GM19351 (cell line): ENCODE measurements around the gene WDR73.
"Not testable (repeated sequence)": the region's sequence is repeated elsewhere in the genome, so short reads cannot be mapped to it uniquely, and the experiment has no call there.

Experiments
- ATAC-seq: cut with Tn5 transposase; IDR thresholded peaks from one replicate; pipeline ENCODE4 v1.9.1; 2021; ENCODE audit warnings: mild to moderate bottlenecking, moderate library complexity; ENCODE audit not compliant: unreplicated experiment

The WDR73 gene

DNA sequence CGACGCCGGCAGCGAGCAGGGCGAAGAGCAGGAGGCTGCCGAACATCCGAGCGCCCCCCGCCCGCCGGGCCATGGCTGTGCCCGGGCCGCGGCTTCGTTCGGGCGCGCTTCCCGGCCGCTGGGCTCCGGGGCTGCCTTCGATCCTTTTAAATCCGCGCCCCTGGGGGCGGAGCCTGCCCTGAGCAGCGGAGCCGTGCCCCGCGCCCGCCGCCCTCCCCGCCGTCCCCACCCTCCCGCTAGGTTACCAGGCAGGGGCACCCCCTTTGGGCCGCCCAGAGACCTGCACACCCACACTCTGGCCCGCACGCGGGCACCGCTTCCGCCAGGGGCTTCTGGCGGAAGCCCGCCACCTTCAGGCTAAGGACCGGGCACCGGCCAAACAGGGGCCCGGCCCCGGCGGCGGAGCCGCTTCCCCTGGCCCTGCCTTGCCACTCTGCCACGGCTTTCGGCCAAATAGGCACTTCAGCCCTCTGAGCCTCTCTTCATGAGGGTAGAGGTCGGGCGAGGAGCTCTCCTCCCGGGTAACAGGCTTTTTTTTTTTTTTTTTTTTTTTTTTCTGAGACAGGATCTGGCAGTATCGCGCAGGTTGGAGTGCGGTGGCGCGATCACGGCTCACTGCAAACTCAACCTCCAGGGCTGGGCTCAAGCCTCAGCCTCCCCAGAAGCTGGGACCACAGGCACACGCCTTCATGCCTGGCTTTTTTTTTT is 4.2 kb upstream of the WDR73 start, which contains the start of gene NMB:
NMB (minus strand) TSS at position 120 of the 708 bp plus-strand sequence; CDS start at position 73, 47 bp downstream.
- peak; percentile 55 for ATAC-seq

DNA sequence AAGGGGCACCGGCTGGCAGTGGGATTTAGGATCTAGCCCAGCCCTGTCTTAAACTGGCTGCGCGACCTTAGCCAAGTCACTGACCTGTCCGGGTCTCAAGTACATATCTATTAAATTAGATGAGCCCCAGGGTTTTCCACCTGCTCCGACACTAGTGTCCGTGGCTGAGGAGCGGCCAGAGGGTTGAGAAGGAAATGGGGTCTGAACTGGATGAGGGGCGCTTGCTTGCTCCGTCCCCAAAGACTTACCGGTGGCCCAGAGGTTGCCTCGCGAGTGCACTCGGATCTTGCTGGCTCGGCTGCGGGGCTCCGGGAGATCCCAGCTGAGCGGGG is 3.6 kb upstream of the WDR73 start:
- peak; percentile 2 for ATAC-seq

DNA sequence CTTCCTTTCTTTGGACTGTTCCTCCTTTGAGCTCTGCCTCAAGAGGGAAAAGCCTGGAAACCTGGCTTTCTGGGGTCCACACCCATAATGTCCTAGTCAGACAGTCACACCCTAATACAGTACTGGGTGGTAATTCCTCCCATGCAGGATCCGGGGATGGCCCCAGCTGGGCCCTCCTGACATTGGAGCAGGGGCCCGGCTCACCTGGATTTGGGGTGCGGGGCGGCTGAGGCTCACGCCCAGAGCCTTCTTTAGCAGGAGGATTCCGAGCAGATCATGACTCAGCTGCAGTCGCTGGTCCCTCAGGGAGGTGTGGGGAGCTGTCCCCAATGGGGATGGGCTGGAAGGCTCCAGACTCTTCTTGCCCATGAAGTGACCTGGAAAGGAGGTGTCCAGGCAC is 2.9 kb upstream of the WDR73 start:
- no peak for ATAC-seq

DNA sequence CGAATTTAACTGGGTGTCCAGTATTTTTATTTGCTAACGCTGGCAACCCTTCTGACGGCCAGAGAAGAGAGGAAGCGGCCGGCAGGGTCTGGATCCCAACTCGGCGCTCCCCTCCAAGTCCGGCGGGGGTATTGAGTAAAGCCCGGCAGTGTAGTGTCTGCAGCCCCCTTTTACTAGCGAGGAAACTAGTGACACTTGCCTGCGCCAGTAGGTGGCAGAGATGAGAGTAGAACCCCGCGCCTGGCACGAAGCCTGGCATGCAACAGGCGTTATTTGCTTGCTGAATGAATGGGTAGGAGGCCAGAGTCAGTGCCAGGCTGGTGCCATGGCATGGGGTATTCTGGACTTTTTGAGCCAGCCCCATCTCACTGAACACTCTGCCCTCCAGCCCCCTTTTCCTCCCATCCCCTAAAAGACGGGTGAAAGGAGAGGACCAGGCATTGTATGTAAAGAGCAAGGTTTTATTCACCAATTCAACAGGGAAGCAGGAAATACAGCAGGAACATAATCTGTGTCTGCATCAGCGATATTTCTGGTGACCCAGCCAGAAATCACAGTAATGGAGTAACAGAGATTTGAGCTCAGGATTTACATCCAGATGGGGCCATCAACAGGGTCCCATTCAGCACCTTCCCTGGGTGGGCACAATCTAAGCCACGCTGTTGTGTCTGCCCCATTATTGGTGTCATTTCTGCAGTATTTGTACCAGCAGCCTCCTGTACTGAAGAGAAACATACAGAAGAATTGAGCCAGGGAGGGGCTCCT is 788 bp upstream of the WDR73 start:
- ATAC-seq, result peak; percentile 34

DNA sequence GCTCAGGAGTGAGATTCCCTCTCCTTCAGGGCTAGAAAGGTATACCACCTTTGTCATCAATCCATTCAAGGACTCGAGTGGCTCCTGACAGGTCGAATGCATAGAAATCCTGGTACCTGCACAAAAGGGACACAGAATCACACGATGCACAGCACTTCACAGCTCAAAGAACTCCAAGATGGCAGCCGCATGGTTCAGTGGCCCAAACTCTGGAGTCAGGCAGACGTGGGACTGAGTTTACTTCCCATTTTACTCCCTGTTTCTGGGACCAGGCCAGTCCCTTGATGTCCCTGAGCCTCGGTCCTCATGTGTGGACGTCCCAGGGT is 536 bp downstream of the WDR73 start:
- no peak for ATAC-seq

DNA sequence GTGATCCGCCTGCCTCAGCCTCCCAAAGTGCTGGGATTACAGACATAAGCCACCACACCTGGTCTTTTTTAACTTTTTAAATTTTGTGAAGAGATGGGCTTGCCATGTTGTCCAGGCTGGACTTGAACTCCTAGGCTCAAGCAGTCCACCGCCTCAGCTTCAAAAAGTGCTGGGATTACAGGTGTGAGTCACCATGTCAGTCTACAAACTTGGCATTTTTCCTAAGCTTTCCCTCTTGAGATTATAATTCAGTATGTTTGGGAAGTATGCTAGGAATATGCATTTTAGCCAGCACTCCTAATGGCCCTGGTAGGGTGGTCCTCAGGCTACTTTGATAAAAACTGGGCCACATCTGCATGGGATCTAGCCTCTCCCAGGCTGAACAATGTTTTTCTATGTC is 4.4 kb downstream of the WDR73 start:
- ATAC-seq, result no peak

DNA sequence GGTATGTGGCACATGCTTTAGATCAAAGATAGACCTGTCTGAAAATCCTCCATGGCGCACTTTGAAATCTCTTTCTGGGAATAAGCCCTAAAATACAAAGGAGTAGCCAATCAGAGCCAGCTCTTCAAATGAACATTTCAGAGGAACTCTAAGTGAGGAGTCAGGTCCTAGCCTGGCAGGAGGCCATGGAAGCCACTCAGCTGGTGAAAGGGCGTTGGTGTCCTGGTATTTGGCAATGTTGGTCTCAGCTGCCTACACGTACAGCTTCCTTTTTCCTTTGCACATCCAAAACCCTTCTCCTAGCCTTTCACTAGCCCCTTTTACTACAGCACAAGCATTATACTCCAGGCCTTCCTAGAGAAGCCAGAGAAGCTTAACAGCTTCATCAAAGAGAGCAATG is 5.5 kb downstream of the WDR73 start:
- no peak for ATAC-seq

DNA sequence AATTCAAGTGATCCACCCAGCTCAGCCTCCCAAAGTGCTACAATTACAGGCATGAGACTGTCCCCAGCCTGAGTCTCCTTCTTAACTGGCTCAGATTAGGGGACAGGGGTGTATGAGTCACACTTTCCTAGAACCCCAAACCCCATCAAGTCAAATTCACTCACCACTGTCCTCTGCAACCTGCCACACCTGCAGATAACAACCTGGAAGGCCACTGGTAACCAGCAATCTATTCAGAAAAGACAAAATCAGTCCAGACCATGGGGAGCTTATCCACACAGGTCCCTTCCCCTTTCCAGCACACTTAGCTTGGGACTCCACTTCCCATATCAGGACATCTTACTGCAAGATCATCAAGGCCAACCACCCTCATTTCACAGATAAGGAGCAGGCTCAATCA is 6.4 kb downstream of the WDR73 start:
- ATAC-seq, result no peak

DNA sequence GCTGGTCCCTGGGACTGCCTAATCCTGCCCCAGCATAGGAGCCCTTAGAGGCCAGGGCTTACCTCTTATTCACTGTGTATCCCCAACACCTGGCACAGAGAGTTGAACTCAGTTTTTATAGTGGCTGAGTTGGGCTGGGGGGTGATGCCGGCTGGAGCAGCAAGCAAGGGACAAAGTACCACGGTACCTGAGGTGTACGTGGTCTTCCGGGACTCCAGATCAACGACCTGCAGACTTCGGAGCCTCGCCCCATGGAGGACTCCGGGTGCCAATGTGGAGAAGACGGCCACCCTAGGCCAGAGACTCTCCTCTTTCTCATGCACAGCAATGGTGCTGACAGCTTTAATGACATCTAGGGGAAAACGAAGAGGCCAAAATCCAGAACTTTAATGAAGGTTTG is 8.1 kb downstream of the WDR73 start:
- no peak for ATAC-seq

DNA sequence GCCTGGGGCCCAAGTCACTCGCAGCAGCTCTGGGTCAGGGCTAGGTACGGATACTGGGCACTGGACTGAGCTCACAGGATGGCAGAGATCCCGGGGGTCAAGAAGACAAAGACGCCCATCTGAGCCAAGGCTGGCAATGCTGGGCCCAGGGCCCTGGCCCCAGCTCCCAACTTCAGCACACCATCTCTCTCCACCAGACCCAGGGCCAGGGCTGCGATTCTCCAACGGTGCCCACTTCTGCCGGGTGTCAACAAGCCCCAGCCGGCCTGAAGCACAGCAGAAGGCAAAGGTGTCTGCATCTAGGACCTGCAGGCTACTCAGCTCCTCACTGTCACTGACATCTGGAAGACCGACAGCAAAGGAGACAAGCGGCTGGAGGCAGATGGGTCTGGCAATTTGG is 8.6 kb downstream of the WDR73 start:
- ATAC-seq, result no peak

DNA sequence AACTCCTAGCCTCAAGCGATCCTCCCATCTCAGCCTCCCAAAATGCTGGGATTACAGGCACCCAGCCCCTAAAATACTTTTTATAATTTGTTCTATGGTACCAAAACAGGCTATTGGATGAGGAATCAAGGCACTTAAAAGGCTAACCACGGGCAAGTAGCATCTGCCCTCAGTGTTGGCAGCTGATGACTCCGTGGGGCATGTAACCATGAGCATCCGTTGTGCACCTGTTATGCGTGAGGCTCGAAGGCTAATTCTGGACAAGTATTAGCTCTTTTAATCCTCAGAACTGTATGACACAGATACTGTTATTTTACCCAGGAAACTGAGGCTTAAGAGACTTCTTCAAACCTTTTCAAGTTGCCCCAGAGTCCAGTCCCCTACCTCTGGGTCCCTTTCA is 10.2 kb downstream of the WDR73 start:
- ATAC-seq, result no peak

DNA sequence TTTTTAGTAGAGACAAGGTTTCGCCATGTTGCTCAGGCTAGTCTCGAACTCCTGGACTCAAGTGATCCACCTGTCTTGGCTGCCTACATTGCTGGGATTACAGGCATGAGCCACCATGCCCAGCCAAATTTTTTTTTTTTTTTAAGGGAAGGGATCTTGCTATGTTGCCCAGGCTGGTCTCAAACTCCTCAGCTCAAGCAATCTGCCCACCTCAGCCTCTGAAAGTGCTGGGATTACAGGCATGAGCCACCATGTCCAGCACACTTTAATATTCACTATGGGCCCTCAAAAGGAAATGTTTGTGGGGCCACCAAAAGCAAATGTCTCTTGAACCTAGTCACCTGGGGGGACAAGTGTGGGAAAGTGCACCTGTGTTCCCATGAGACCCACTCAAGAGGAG is 11.4 kb downstream of the WDR73 start:
- not testable (repeated sequence) for ATAC-seq

DNA sequence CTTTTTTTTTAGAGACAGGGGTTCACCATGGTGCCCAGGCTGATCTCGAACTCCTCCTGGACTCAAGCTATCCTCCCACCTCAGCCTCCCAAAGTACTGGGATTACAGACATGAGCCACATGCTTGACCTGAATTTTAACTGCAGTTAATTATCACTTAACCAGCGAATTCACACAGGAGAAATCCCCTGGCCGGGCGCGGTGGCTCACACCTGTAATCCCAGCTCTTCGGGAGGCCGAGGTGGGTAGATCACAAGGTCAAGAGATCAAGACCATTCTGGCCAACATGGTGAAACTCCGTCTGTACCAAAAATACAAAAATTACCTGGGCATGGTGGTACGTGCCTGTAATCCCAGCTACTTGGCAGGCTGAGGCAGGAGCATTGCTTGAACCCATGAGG is 12.2 kb downstream of the WDR73 start:
- ATAC-seq, result not testable (repeated sequence)

DNA sequence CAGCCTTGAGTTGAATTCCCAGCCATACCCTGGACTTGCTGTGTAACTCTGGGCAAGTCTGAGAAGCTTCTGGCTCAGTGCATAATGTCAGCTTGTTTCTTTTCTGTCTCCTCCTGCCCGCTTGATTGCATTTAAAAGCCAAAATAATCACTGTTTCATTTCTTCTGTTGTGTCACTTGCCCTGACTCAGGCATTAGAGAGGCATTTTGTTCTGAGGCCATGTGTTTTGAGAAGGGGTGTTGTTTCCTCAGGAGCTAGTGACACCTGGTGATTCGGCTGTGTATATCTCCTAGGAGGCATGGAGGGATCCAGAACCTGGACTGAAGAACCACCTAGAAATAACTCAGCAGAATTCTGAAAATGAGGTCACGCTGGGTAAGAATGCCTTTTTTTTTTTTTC is 16.0 kb downstream of the WDR73 start:
- ATAC-seq, result no peak

DNA sequence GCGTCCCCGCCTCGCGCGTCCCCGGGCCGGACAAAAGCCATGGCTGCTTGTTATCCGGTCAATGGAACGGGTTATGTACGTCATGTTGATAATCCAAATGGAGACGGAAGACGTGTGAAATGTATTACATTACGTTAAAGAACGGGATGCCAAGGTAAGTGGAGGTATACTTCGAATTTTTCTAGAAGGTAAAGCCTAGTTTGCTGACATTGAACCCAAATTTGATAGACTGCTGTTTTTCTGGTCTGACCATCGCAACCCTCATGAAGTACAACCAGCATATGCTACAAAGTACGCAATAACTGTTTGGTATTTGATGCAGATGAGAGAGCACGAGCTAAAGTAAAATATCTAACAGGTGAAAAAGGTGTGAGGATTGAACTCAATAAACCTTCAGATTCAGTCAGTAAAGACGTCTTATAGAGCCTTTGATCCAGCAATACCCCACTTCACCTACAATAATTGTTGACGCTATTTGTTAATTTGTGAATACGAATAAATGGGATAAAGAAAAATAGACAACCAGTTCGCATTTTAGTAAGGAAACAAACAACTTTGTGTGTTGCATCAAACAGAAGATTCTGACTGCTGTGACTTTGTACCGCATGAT is 19.8 kb downstream of the WDR73 start:
- ATAC-seq, result no peak

DNA sequence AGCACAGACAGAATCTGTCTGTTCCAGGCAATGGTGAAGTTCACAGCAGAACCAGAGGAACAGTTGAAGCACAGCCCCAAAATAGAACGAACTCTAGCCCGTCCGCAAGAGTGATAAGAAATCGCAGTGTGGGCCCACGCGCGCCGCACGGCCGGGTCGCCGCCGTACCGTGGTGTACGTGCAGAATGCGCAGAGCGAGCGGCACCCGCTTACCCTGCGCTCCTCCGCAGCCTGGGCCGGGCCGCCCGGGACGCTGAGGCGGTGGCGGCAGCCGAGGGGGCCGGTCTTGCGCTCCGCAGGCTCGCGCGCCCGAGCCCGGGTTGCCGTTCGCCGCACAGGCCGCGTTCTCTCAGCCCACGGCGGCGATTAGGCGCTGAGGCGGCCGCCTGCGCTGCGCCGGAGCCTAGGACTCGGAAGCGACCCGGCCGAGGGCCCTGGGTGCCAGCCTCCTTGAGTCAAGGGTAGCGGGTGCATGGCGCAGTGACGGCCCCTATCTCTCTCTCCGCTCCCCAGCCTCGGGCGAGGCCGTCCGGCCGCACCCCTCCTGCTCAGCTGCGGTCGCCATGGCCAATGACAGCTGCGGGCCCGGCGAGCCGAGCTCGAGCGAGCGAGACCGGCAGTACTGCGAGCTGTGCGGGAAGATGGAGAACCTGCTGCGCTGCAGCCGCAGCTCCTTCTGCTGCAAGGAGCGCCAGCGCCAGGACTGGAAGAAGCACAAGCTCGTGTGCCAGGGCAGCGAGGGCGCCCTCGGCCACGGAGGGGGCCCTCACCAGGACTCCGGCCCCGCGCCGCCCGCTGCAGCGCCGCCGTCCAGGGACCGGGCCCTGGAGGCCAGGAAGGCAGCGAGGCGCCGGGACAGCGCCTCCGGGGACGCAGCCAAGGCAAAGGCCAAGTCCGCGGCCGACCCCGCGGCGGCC is 20.5 kb downstream of the WDR73 start:
- ATAC-seq, result peak; percentile 41

DNA sequence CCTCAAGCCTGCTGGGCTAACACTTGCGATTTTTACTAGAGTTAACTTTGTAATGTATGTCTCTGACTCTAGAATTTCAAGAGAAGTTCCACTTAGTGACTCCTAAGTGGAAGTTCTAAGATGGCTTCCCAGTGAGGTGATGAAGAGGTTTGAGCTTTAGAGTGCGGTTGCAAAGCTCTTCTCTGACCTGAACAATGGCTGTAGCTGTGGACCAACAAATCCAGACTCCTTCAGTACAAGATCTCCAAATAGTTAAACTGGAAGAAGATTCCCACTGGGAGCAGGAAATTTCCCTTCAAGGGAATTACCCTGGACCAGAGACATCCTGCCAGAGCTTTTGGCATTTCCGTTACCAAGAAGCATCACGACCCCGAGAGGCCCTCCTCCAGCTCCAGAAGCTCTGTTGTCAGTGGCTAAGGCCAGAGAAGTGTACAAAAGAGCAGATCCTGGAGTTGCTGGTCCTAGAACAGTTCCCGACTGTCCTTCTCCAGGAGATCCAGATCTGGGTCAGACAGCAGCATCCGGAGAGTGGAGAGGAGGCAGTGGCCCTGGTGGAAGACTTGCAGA is 22.3 kb downstream of the WDR73 start:
- no peak for ATAC-seq

DNA sequence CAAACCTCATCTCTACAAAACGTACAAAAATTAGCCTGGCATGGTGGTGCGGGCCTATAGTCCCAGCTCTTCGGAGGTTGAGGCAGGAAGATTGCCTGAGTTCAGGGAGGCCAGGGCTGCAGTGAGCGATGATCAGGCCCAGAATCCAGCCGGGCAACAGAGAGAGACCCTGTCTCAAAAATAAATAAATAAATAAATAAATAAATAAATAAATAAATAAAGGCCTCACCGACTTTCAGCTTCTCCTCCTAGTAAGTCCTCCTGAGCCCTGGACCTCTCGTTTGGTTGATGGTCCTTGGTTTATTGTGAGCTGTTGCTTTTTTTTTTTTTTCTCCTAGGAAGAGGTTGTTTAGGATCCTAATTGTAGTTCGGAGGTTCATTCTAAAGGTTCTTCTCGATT is 25.1 kb downstream of the WDR73 start:
- ATAC-seq, result no peak

DNA sequence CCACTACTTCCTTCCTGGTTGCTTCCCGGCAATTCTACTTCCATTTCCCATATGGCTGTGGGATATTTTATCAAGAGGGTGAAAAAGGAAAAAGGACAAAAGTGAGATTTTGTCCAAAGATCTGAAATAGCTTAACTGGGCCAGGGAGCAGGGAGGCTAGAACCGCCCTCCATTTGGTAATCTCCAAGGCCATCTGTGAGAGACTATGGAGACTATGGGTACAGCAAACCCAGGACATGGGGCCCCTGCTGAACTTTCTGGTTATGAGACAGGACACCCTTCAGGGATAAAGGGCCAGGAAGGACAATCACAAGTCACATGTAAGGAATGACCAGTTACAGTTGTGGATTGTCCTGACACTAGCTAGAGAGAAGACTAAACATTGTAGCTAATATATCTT is 29.0 kb downstream of the WDR73 start:
- ATAC-seq, result no peak

DNA sequence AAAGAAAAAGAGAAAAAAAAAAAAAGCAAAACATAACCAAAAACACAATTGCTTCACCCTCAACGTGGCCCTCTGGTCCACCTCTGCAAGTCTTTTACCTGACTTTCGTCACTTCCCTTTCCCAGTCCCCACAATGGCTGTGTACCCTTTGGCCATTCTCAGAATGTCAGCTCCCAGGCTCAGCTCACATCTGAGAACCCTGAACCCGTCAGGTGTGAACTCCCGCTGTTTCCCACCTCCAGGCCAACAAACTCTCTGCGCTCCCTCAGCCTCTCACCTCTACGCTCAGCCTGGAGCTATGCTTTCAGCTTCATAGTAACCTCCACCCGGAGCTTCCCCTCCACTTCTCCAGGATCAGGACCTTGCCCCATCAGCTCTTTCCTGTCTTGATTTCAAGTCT is 29.7 kb downstream of the WDR73 start:
- ATAC-seq, result no peak

DNA sequence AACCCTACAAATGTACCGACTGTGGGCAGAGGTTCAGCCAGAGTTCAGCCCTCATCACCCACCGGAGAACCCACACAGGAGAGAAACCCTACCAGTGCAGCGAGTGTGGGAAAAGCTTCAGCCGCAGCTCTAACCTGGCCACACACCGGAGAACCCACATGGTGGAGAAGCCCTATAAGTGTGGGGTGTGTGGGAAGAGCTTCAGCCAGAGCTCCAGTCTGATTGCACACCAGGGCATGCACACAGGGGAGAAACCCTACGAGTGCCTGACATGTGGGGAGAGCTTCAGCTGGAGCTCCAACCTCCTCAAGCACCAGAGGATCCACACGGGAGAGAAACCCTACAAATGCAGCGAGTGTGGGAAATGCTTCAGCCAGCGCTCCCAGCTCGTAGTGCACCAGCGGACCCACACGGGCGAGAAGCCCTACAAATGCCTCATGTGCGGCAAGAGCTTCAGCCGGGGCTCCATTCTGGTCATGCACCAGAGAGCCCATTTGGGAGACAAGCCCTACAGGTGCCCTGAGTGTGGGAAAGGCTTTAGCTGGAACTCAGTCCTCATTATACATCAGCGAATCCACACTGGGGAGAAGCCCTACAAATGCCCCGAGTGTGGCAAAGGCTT is 32.6 kb downstream of the WDR73 start:
- ATAC-seq, result no peak
